Uterus (tissue), 4 donors: Measurements from ENCODE around the gene C16orf89. TPM values are rescaled to one million over a fixed set of nuclear protein-coding genes. Genes with fewer than 3 reads are reported as not detected.
"Not testable (repeated sequence)": the region's sequence is repeated elsewhere in the genome, so short reads cannot be mapped to it uniquely, and the experiment has no call there.

Experiments used
- DNase-seq, 2 donors: peaks; one replicate each; pipeline ENCODE4 v3.0.0-alpha.2; 2019 to 2020
- H3K27ac ChIP-seq, 2 donors: fragments of 200-600 bp; sonication (generic); 1 replicate in 1 of 2; 2 replicates in 1 of 2; pipeline ENCODE4 v1.5.1; 2016 to 2018
- H3K27me3 ChIP-seq, 2 donors: fragments of 200-600 bp; sonication (generic); one replicate each; pipeline ENCODE4 v1.5.1; 2018 to 2019; ENCODE audit warnings: control low read depth in 1 of 2
- H3K36me3 ChIP-seq, 2 donors: fragments of 200-600 bp; sonication (generic); one replicate each; pipeline ENCODE4 v1.5.1; 2019; ENCODE audit warnings: control low read depth in 1 of 2
- H3K4me1 ChIP-seq, 2 donors: fragments of 200-600 bp; sonication (generic); one replicate each; pipeline ENCODE4 v1.5.1; 2018 to 2019; ENCODE audit warnings: control low read depth in 1 of 2
- H3K4me3 ChIP-seq, 2 donors: fragments of 200-600 bp; sonication (generic); 1 replicate in 1 of 2; 2 replicates in 1 of 2; pipeline ENCODE4 v1.5.1; 2018 to 2019; ENCODE audit warnings: mild to moderate bottlenecking in 1 of 2
- H3K9me3 ChIP-seq, 2 donors: fragments of 200-600 bp; sonication (generic); one replicate each; pipeline ENCODE4 v1.5.1; 2019; ENCODE audit warnings: control low read depth in 1 of 2
- CTCF ChIP-seq, 4 experiments: fragments of 200-600 bp in 2 of 4; fragments of 450-650 bp in 2 of 4; sonication (generic) in 2 of 4; IDR thresholded peaks; one replicate each; pipeline ENCODE4 v1.5.1; 2016 to 2019; ENCODE audit warnings: antibody characterized with exemption in 4 of 4, mild to moderate bottlenecking in 2 of 4, moderate library complexity in 1 of 4
- POLR2A ChIP-seq, 2 donors: fragments of 450-650 bp; IDR thresholded peaks; one replicate each; pipeline ENCODE4 v1.6.1; 2016; ENCODE audit warnings: antibody characterized with exemption in 2 of 2, mild to moderate bottlenecking in 1 of 2, moderate library complexity in 1 of 2
- intact Hi-C: fragments of 100-400 bp; cut with DNase I; formaldehyde crosslinking; loops from one replicate; pipeline ENCODE4 v1.15.1; 2023; ENCODE audit warnings: low total_unique reads
- total RNA-seq, 4 donors: library from RNA; depleted of rRNA in 3 of 4; stranded (reverse); fragments of >200 nt in 3 of 4; gene quantifications; one replicate each; pipeline versions ENCODE4 v1.1.0 to v1.2.4, GENCODE V29; 2014 to 2023
- donor health status: DM: yes; HTN: yes; CAD: no.

The C16orf89 gene
- total RNA-seq, 4 donors from 2014 or later = 0.76 to 13.1 (median 1.1) TPM; not detected in 1

GRCh38 chr16:5075637-5076036 lies 9.9 kb upstream of the C16orf89 start:
- TF ChIP-seq CTCF (IDR thresholded peaks at IDR 0.05) (no peak), POLR2A (IDR thresholded peaks at IDR 0.05) (no peak)
- no peaks in the 10 kb centered on the region for H3K9me3 ChIP-seq
- DNase-seq = no peak
- no peak overlapping the region for H3K27ac ChIP-seq
- intact Hi-C loops = no loop called here
- no peaks in the 10 kb centered on the region for H3K4me1 ChIP-seq
- H3K27me3 ChIP-seq = no peaks in the 10 kb centered on the region
- no peak overlapping the region for H3K4me3 ChIP-seq
- H3K36me3 ChIP-seq = no peaks in the 10 kb centered on the region

GRCh38 chr16:5073771-5074170 lies 8.0 kb upstream of the C16orf89 start:
- DNase-seq, H3K4me1 ChIP-seq, H3K27me3 ChIP-seq, intact Hi-C loops, H3K27ac ChIP-seq, H3K36me3 ChIP-seq, H3K9me3 ChIP-seq, H3K4me3 ChIP-seq: not testable (repeated sequence)

- DNase-seq = no peak
- Histone ChIP-seq H3K9me3 (no peaks in the 10 kb centered on the region), H3K36me3 (no peaks in the 10 kb centered on the region), H3K27ac (no peak overlapping the region), H3K27me3 (no peaks in the 10 kb centered on the region), H3K4me3 (no peak overlapping the region), H3K4me1 (no peaks in the 10 kb centered on the region)
- no peak for TF ChIP-seq CTCF (IDR thresholded peaks at IDR 0.05)
- no peak for TF ChIP-seq POLR2A (IDR thresholded peaks at IDR 0.05)
- intact Hi-C loops = no loop called here
Observed at GRCh38 chr16:5073279-5073629, 7.5 kb upstream of the C16orf89 start.

GRCh38 chr16:5072334-5073278 lies 6.8 kb upstream of the C16orf89 start:
- no peak for DNase-seq
- H3K4me1 ChIP-seq = no peaks in the 10 kb centered on the region
- H3K4me3 ChIP-seq = peak overlapping the region; percentile 56 to 75
- no peaks in the 10 kb centered on the region for H3K36me3 ChIP-seq
- H3K27me3 ChIP-seq = no peaks in the 10 kb centered on the region
- no peaks in the 10 kb centered on the region for H3K9me3 ChIP-seq
- H3K27ac ChIP-seq = peak overlapping the region; percentile 75 to 79
- TF ChIP-seq POLR2A (IDR thresholded peaks at IDR 0.05) (no peak), CTCF (IDR thresholded peaks at IDR 0.05) (no peak)
- intact Hi-C loops = no loop called here

- Histone ChIP-seq H3K36me3 (no peaks in the 10 kb centered on the region), H3K27ac (peak within 1 kb of the TSS; percentile 75 to 79), H3K27me3 (no peaks in the 10 kb centered on the region), H3K9me3 (no peaks in the 10 kb centered on the region), H3K4me3 (peak within 1 kb of the TSS; percentile 56 to 75), H3K4me1 (no peaks in the 10 kb centered on the region)
- DNase-seq = peak; percentile 87 to 93
- intact Hi-C loops = no loop called here
- peak in 1 of 4 experiments; percentile 25 for TF ChIP-seq CTCF (IDR thresholded peaks at IDR 0.05)
- peak; percentile 36 to 78 for TF ChIP-seq POLR2A (IDR thresholded peaks at IDR 0.05)
Observed at GRCh38 chr16:5071681-5072333, 6.1 kb upstream of the C16orf89 start, which contains the start of gene ALG1. ALG1 (plus strand) TSS chr16:5071843; CDS start chr16:5071850, 7 bp downstream.
